ENCODE measurements around the gene PLA2G2A. TPM values are rescaled to one million over a fixed set of nuclear protein-coding genes. Genes with fewer than 3 reads are reported as not detected.
"Not testable (repeated sequence)": the region's sequence is repeated elsewhere in the genome, so short reads cannot be mapped to it uniquely, and the experiment has no call there.

Gene PLA2G2A, protein sequence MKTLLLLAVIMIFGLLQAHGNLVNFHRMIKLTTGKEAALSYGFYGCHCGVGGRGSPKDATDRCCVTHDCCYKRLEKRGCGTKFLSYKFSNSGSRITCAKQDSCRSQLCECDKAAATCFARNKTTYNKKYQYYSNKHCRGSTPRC
- total RNA-seq (2014; rRNA removed), result not detected in 2 replicates
- polyA plus RNA-seq (2012), result not detected

DNA sequence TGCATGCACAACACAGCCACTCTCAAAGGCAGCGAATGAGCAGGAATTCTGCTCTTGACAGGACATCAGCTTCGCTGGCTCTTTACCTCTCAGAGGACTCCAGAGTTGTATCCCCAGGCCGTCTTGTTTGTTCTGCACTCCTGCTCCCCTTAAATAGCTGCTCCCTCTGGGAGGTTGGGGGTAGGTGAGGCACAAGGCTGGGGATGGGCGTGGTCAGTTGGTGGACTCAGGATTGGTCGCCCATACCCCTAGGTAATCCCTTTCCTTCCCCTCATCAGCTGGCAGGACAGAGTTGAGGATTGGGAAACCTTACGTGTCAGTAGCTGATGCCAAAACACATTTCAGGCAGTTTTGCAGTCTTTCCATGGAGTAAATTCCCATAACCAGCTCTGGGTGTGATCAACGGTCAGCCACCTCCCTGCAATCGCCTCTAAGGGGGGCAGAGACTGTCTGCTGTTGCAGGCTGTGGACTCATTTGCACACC, at the start of gene PLA2G2A:
TSS of gene PLA2G2A (minus strand) at position 125 of the 484 bp plus-strand sequence. CDS start 845 bp downstream, outside the sequence.
- DNase-seq (ENCODE audit: low read depth), result no peak

DNA sequence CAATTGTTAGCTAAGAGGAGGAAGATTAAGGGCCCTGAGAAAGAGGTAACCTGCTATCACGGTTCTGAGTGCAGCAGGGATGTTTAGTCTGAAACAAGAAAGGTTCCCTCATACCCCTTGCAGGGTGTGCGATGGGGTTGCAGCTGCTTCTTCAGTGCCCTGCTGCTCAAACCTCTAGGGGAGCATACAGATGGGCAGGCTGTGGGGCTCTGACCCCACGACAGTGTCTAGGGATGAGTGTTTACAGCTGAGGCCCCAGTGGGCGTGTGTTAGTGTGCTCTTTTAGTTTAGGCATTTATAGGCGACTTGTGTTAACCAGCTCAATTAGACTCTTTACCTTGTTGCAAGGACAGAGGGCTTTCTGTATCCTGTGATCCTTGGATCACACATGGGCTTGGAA, 49.3 kb upstream of the PLA2G2A start:
- DNase-seq (ENCODE audit: low read depth), result no peak

DNA sequence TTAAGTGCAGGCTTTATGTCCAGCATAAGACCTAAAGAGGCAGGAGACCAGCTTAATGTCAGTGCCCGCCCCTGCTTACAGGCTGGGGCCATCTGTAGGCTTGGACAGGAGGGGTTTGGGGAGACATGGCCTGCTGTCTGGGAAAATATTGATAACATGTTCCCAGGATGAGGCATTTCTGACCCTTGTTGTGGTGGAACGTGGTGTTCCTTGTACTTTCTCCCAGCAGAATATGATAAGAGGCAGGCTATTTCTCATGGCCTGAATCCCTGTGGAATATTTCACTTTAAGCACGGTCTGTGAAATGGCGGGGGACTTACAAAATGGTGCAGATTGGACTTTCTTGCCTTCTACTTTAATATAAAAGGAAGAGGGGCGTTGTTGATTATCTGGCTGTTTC, 48.7 kb upstream of the PLA2G2A start:
- no peak for DNase-seq (ENCODE audit: low read depth)

DNA sequence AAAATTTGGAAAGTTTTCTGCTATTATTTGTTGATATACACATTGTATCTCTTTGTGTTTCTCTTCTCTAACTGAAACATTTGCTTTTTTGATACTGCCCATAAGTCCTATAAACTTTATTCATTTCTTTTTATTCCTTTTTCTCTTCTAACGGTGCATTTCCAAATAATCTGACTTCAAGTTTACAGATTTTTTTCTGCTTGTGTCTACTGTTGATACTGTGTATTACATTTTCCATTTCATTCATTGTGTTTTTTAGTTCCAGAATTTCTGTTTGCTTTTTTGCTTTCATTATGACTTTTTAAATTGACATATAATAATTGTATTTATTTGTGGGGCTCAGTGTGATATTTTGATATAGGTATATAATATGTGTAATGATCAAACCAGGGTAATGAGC, 38.3 kb upstream of the PLA2G2A start:
- no peak for DNase-seq (ENCODE audit: low read depth)

DNA sequence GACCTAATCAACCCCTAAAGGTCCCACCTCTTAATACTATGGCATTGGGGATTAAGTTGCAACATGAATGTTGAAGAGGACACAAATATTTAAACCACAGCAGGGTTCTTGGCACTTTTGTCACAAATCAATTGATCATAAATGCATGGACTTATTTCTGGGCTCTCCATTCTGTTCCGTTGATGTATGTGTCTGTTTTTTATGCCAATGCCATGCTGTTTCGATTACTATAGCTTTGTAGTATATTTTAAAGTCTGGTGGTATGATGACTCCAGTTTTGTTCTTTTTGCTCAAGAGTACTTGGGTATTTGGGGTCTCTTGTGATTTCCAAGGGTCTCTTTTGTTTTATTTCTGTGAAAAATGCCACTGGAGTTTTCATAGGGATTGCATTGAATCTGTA, 34.7 kb upstream of the PLA2G2A start:
- DNase-seq (ENCODE audit: low read depth), result no peak

DNA sequence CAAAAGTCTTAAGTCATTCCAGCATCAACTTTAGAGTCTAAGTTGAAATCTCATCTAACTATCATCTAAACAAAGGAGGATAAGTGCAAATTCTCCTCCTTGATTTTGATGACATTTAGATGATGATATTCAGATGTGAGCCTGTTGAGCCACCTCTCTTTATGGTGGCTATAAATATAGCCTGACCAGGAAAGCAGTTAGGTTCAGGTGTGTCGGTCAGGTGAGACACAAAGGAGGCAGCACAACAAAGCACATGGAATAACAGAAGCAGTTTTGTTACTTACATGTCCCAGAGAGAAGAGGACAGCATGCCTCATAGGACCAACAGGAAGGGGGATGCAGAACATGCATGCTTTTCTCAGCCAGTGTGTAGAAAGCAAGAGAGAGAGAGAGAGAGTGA, 30.6 kb upstream of the PLA2G2A start:
- DNase-seq (ENCODE audit: low read depth), result no peak

DNA sequence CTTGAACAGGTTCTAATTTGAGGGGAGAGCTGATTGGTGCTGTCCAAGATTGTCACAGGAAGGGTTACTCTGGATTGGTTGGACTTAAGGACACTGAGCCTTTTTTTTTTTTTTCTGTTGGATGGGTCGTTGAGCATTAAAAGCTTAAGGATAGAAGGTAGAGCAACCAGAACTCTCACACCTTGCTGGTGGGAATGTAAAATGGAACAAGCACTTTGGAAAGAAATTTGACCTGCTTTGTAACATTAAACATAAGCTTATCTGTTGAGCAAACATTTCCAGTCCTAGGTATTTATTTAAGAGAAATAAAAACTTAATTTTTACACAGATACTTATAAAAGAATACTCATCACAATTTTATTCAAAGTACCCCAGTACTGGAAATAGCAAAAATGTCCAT, 29.8 kb upstream of the PLA2G2A start:
- no peak for DNase-seq (ENCODE audit: low read depth)

DNA sequence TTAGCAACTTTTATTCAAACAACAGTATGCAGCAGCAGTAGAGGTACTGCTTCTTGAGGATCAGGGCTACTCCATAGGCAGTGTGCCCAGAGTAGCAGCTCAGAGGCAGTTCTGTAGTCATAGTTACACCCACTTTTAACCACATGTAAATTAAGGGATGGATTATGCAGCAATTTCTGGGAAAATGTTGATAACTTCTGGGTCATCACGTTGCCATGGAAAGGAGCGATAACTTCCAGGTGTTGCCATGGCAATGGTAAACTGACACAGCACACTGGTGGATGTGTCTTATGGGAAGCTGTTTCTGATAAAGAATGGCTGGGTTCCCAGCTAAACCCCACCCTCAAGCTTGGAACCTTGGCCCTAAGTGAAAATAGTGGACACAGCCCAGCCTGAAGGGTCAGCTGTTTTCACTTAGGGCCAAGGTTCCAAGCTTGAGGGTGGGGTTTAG, 29.0 kb upstream of the PLA2G2A start:
- DNase-seq (ENCODE audit: low read depth), result peak; percentile 0

DNA sequence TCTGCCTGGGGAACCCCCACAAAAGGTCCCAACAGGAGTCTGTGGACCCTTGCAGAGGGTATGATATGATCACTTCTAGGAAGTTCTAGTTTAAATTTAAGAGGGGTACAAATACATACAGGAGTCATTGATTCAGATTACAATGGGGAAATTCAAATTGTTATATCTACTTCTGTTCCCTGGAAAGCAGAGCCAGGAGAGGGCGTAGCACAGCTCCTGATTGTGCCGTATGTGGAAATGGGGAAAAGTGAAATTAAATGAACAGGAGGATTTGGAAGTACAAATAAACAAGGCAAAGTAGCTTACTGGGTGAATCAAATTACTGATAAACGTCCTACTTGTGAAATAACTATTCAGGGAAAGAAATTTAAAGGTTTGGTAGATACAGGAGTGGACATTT, 19.4 kb upstream of the PLA2G2A start:
- not testable (repeated sequence) for DNase-seq (ENCODE audit: low read depth)

DNA sequence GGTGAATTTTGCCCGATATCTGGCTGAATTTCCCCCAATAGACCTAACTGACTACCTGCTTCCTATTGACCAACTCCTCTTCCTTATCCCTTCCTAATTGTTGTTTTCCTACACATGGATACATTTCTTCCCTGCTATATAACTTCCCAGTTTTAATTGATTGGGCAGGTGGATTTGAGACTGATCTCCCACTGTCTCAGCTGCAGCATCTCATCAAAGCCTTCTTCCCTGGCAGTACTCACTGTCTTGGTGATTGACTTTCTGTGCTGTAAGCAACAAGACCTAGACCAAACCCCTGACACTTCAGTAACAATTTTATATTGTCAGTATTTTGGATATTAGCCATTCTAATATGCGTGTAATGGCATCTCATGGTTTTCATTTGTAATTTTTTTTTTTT, 11.3 kb upstream of the PLA2G2A start:
- DNase-seq (ENCODE audit: low read depth), result no peak

DNA sequence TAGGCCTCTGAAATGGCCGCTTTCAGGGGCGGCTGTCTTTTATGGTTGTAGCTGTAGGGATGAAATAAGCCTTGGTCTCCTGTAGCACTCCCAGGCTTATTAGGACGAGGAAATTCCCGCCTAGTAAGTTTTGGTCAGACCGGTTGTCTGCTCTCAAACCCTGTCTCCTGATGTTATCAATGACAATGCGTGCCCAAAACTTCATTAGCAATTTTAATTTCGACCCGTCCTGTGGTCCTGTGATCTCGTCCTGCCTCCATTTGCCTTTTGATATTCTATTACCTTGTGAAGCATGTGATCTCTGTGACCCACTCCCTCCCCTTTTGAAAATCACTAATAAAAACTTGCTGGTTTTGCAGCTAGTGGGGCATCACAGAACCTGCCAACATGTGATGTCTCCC, 10.8 kb upstream of the PLA2G2A start:
- not testable (repeated sequence) for DNase-seq (ENCODE audit: low read depth)

DNA sequence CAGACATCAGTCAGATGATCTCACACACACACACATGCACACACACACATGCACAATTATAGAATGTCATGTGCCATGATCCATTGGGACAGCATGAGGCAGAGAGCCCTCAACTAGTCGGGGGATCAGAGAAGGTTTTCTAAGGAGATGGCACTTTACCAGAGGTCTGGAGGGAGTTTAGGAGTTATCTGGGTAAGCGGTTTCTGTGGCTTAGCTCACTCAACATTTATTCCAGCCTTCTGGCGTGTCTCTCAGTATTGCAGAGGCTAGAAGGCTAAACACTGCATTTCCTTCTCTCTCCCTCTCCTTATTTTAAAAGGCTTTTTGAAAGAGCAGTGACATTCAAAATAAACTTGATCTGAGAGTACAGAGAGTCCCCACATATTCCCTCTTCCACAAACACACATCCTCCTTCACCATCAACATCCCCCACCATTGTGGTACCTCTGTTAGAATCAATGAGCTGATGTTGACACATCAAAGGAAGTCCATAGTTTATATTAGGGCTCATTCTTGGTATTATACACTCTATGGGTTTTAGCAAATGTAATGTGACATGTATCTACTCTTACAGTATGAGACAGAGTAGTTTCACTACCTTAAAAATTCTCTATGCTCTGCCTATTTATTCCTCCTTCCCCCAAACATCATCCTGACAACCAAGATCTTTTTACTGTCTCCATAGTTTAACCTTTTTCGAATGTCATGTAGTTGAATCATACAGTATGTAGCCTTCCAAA, 9.0 kb upstream of the PLA2G2A start:
- DNase-seq (ENCODE audit: low read depth), result no peak

DNA sequence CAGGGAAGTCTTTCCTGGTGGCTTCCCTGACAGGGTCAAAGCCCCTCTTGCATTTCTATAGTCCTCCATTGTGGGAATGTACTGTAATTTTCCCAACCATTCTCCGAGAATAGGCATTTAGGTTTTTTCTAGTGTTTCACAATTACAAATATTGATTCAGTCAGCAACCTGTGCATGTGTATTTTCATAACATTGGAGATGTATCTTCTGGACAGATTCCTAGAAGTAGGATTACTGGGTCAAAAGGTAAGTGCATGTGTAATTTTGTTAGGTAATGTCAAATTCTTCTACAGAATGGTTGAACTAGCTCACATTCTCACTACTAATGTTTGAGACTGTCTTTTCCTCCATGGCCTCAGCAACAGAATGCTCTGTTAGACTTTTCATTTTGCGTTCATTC, 8.3 kb upstream of the PLA2G2A start:
- no peak for DNase-seq (ENCODE audit: low read depth)

DNA sequence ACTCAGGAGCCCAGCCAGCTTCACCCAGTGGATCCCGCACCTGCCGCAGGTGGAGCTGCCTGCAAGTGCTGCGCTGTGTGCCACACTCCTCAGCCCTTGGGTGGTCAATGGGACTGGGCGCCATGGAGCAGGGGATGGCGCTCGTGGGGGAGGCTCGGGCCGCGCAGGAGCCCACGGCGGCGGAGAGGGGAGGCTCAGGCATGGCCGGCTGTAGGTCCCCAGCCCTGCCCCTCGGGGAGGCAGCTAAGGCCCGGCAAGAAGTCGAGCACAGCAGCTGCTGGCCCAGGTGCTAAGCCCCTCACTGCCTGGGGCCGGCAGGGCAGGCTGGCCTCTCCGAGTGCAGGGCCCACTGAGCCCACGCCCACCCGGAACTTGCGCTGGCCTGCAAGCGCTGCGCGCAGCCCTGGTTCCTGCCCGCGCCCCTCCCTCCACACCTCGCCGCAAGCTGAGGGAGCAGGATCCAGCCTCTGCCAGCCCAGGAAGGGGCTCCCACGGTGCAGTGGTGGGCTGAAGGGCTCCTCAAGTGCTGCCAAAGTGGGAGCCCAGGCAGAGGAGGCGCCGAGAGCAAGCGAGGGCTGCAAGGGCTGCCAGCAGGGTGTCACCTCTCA, 5.1 kb upstream of the PLA2G2A start:
- not testable (repeated sequence) for DNase-seq (ENCODE audit: low read depth)

DNA sequence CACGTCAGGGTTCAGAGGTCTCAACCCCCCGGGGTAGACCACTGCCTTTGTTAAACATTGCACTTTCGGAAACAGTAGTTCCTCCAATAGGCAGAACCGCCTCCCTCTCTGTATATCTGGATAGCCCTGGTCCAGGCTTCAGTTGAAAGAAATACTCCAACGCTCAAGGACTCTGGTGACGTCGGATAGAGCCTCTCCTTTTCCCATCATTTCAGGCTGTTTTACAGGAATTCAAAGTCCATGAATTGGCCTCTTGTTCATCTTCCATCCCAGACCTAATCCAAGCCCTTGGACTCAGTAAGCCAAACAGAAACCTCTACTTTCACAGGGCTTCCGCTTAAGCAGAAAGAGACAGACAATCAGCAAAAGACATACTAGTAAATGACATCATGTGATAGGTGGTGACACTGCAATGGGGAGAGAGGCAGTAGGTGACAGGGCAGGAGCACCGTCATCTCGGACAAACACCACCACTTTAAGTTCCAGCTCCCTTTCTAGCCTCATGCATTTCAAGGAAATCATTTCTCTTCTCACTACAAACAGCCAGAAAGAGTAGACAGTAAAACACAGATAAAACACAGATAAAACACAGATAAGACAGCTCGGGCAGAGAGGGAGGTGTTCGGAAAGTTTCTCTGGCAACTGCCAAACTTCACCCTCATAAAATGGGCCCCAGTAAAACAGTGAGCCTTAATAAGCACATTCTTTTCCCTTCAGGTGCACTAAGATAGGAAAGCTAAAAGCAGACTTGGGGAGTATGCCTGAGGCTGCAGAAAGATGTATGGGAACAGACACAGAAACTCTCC, 2.3 kb upstream of the PLA2G2A start:
- DNase-seq (ENCODE audit: low read depth), result no peak

DNA sequence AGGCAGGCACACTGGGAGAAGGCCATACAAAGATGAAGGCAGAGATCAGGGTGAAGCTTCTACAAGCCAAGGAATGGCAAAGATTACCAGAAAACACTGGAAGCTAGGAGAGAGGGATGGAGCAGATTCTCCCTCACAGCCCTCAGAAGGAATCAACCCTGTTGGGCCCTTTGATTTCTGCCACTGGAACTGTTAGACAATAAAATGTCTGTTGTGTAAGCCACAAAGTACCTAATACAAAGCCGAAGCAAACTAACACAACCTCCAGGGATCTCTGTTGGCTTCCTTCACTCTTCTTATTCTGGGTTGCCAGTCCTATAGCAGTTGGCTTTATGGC, 1.7 kb upstream of the PLA2G2A start:
- no peak for DNase-seq (ENCODE audit: low read depth)

DNA sequence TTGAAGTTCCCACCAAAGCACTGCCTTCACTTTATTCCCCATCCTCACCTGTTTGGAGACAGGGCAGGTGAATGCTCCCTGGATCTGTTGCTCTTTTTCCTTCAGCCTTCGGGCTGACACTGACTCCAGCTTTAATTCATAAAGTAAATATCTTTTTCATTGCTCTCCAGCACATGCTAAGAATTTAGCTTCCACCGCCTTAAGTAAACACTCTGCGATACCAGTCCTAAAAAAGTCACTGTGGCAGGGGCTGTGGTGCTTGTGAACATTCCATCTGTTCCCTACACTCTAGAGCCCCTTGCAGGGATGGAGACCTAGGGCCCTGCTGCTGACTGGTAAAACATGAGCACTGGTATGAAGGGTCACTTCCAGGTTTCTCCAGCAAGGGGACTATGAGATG, 896 bp upstream of the PLA2G2A start:
- DNase-seq (ENCODE audit: low read depth), result no peak

DNA sequence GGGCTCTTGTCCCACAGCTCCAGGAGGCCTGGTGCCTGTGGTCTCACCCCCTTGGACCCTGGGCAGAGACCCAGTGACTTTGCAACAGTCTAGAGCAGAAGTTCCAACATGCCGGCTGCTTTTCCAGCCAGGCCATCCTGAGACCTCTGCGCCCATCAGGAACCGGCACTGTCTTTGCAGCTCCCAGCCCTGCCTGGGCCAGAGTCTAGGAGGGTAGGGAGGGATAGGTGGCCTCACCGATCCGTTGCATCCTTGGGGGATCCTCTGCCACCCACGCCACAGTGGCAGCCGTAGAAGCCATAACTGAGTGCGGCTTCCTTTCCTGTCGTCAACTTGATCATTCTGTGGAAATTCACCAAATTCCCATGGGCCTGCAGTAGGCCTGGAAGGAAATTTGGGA, 1.3 kb downstream of the PLA2G2A start:
- DNase-seq (ENCODE audit: low read depth), result no peak

DNA sequence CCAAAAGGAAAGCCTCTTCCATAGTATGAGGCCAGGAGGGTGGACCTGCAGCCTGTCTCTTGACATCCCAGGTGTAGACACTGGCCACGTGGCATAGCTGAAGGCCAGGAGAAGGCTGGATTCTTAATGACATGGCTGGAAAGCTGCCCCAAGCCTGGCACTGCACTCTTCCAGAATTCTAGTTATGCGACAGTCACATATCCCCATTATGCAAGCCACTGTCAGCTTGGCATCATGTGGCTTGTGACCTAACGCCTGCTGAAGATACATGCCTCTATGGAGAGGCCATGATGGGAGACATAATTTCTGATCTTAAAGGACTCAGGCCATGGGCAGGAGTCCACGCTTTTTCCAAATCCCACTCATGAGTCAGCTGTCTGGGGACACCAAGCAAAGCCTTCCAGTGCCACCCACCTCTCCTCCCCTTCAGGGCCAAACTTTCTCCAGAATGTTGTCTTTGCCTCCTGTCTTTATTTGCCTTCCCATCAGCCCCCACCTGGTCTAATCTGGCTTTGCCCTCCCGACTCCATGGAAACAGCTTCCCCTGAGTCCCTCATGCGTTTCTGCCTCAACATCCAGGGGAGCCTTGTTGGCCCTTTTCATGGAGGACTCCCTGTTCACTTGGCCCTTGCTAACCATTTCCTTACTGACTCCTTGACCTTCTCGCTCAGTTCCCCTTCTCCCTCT, 3.0 kb downstream of the PLA2G2A start:
- no peak for DNase-seq (ENCODE audit: low read depth)

DNA sequence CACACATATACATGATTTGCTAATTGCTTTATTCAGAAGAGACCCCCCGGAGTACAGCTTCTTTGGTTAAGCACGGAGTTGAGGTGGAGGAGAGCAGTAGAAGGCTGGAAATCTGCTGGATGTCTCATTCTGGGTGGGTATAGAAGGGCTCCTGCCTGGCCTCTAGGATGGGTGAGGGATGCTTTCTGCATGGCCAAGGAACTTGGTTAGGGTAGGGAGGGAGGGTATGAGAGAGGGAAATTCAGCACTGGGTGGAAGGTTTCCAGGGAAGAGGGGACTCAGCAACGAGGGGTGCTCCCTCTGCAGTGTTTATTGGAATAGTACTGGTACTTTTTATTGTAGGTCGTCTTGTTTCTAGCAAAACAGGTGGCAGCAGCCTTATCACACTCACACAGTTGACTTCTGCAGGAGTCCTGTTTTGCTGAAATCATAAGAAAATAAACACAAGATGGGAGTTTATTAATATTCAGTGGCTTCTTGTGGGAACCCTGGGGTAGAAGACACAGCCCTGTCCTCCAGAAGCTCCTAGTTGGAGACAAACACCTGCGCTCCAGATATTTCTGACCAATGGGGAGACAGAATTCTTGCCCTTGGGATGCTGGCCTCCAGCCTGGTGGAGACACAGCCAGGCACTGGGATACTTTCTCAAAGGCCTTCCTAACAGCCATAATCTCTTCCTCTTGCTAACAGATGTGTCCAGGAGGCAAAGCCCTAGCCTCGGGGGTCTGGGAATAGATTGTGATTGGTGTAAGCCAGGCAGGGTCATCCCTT, 3.8 kb downstream of the PLA2G2A start:
- no peak for DNase-seq (ENCODE audit: low read depth)

Measured in LHCN-M2 (cell line).